NCI-H2107 treated with DMSO at 0.1 percent for 48 hours (cell line): ENCODE measurements around the gene NAE1.
A peak's percentile ranks its signal among the peaks of the same experiment; 100 is the strongest.

ENCODE experiments used
- DNase-seq: peaks from one replicate; lab custom pipeline; 2025; ENCODE audit not compliant: unreplicated experiment; lab: John Stamatoyannopoulos, UW

The NAE1 gene

GRCh38 chr16:66850115-66850815 is 19.5 kb upstream of the NAE1 start:
- DNase-seq: no peak

GRCh38 chr16:66849549-66849948 is 18.8 kb upstream of the NAE1 start:
- no peak for DNase-seq

- DNase-seq: no peak
Measured at GRCh38 chr16:66849021-66849420, 18.2 kb upstream of the NAE1 start.

GRCh38 chr16:66848172-66848571 is 17.4 kb upstream of the NAE1 start:
- DNase-seq: no peak

- no peak for DNase-seq
Measured at GRCh38 chr16:66847533-66848067, 16.8 kb upstream of the NAE1 start.

- no peak for DNase-seq
Measured at GRCh38 chr16:66846831-66847230, 16.1 kb upstream of the NAE1 start.

DNA sequence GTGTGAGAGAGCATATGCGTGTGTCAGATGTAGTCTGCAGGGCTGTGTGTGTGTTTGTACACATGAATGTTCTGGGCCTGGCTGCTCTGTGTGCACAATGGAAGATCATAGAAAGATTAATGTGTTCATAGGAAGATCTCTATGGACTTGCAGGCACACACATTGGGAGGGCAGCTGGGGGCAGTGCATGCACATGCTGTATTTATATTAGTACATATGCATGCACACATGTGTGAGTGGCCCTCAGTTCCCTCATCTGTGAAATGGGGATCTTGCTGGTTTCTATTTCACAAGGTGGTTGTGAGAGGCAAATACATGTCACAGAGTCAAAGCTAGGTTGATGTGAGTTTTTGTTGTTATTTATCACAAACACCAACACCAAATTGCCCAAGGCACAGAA is 15.5 kb upstream of the NAE1 start:
- DNase-seq: no peak

DNA sequence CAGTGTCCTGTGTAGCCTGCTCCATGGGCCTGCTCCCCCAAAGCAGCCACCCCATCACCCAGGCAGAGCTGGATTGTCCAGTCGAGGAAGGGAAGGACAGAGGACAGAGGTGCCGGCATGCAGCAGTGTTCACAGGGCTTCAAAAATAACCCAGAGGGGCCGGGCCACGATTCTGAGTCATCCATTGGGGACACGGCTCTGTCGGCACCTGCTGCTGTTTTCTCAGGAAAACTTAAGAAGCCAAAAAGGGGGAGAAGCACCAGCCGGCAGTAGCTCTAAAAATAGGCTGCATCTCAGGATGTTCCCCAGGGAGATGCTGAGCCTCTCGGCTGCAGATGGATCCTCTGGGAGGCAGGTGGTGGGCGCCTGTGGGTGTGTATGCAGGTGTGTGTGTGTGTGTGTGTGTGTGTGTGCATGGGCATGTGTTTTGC is 15.0 kb upstream of the NAE1 start:
- peak; percentile 84 for DNase-seq

- DNase-seq: no peak
Measured at GRCh38 chr16:66845080-66845410, 14.3 kb upstream of the NAE1 start.

DNA sequence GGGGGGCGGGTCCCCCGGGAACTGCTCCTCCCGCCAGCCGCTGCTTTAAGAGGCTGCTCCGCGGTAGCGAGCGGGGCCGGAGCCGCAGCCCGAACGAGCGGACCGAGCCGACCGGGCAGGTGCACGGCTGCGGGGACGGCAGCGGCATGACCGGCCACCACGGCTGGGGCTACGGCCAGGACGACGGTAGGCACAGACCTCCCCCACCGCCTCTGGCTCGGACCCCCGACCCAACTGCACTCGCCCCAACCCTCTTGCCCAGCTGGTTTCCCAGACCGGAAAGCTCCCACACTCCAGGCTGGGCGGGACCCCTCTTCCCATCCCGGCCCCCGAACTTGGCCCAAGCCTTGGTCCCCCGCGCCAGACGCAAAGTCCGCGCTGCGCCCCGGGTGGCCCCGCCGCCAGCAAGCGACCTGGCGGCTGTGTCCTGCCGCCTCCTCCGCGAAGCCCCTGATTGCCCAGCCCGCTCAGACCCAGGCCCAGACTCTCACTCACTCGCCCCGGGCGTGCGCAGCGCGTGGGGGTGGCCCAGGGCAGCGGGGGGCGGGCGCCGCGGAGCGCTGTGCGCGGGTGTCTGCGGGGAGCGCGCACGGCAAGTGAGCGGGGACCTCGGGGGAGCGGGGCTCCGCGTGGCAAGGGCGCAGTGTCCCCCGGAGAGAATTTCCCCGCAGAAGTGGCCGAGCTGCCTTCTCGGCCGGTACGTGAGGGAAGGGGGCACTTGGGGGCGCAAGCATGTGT is 13.7 kb upstream of the NAE1 start, which contains the start of gene CA7:
TSS of gene CA7 (plus strand) at position 73 of the 738 bp plus-strand sequence. CDS start at position 147, 74 bp downstream.
- DNase-seq: no peak

DNA sequence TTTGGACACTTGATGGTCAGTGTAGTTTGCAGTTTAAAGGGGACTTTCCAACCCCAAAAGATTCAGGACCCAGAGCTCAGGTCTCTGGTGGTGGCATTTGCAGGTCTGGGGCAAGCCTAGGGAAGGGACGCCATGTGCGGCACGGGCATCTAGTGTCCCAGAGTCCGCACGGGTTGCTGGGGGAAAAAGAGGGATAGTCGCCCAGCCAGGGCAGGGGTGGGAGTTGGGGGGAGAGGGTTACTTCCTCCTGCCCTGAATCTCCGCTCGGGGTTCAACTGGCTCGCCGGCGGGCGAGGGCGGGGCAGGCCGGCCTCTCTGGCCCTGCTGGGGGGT is 13.2 kb upstream of the NAE1 start:
- no peak for DNase-seq

- DNase-seq: no peak
Measured at GRCh38 chr16:66843191-66843590, 12.4 kb upstream of the NAE1 start.

DNA sequence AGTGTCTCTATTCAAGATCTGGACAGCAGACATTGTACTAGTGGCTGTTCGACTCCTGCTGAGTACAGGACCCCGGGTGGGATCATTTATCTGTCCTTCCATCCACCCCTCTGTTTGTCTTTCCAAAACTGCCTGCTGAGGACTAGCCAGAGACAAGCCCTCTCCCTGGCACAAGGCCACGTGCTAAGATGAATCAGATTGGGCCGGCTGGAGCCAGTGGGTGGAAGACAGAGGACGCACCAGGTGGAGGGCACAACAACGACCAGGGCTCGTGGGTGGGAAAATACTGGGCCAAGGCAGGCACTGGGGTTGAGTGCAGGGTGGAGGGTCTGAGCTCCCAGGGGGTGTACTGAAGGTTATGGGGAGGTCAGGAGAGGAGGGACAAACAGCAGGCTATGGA is 12.0 kb upstream of the NAE1 start:
- DNase-seq: no peak

DNA sequence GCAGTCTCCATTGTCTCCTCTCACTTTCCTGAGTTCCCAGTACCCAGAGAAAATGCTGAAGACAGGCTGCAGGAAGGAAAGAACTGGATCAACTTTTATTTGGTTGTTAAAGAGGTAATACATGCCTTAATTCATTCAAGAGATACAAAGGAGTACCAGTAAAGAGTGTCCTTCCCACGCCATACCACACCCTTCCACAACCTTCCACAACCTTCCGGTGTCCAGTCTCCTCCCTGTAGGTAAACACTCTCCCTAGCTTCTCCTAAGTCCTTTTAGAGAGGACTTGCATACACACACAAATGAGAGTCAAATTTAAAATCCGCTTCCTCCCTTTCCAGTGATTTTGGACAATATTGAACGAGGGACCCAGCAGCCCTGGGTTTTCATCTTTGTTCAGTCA is 10.6 kb upstream of the NAE1 start:
- no peak for DNase-seq

DNA sequence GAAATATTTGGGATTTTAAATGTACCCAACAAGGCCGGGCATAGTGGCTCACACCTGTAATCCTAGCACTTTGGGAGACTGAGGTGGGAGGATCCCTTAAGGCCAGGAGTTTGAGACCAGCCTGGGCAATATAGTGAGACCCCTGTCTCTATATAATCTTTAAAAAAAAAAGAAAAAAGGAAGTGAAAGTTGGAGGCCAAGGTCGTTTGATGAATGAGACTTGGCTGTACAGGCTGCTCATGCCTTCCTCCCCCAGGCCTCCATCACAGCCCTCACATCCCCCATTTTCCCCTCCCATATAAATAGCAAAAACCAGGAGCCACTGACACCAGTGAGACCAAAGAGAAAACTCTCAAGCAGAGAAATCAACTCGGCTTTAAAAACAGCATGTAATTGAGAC is 10.1 kb upstream of the NAE1 start:
- DNase-seq: no peak

DNA sequence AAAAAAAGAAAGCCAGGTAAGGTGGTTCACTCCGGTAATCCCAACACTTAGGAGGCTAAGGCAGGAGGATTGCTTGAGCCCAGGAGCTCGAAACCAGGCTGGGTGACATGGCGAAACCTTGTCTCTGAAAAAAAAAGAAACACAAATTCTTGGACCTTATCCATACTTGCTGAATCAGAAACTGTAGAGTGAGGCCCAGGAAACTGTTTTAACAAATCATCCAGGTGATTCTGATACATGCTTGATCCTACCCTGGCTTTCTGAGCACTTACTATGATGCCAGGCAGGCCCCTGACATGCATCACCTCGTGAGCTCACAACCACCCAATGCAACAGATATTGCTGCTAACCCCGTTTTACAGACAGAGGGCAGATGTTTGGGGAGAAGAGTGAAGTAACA is 4.0 kb upstream of the NAE1 start:
- no peak for DNase-seq

- DNase-seq: peak; percentile 60
Measured at GRCh38 chr16:66832661-66833305, 2.0 kb upstream of the NAE1 start.

DNA sequence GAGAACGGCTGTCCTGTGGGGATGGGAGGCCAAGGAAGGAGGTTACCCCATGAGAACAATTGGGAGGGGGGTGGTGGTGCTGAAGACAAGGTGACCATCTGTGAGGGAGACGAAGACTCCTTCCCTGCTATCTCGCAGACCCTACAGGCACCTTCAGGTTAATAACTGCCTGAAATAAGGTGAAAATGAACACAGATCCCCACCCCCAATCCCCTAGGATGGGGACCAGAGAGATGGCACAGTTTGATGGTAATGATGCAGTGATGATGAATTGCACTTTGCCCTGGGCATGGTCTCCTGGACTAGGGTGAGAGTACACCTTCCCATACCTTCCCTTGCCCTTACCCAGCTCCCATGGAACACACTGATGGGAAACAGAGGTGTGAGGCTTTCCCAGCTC is 1.4 kb upstream of the NAE1 start:
- DNase-seq: no peak

GRCh38 chr16:66824006-66824405 is 6.8 kb downstream of the NAE1 start:
- no peak for DNase-seq

DNA sequence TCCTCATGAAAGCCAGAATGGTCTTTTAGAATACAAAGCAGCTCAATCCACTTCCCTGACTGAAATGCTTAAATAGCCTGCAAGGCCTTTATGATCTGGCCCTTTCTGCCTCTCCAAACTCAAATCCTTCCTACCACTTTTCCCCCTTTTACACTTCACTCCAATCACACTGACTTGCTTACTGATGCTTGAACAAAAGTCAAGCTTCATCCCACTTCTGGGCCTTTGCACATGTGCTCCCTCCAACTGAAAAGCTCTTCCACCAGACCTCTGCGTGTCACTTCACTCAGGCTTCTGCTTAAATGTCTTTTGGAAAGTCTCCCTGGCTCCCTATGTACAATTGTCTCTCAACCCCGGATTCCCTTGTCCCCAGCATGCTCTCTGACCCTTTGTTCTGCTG is 16.0 kb downstream of the NAE1 start:
- DNase-seq: no peak

DNA sequence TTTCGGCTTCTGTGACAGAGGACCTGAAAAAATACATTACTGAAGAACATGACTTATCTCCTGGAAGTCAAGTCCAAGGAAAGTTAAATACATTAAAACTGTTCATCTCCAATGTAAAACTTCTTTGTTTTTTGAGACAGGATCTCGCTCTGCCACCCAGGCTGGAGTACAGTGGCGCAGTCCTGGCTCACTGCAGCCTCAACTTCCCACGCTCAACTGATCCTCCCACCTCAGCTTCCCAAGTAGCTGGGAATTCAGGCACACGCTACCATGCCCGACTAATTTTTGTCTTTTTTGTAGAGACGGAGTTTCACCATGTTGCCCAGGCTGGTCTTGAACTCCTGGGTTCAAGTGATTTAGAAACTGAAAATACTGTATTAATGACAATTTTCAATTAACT is 19.7 kb downstream of the NAE1 start:
- DNase-seq: no peak

GRCh38 chr16:66810391-66810790 is 20.4 kb downstream of the NAE1 start:
- no peak for DNase-seq
